CD14-positive monocyte (primary cell): Measurements from ENCODE around the gene PDCD7. TPM values are rescaled to one million over a fixed set of nuclear protein-coding genes. Genes with fewer than 3 reads are reported as not detected.
A peak's percentile ranks its signal among the peaks of the same experiment; 100 is the strongest.

ENCODE experiments used
- DNase-seq, 3 donors: peaks; one replicate each; pipeline ENCODE4 v3.0.0-alpha.2; 2011 to 2022
- H2AFZ ChIP-seq: 2 replicates; pipeline ENCODE4 v1.6.0; 2012; ENCODE audit warnings: mild to moderate bottlenecking, low read depth, low read length, inconsistent platforms; ENCODE audit not compliant: insufficient read depth, poor library complexity, severe bottlenecking
- H3K27ac ChIP-seq, 2 donors: 1 replicate in 1 of 2; 2 replicates in 1 of 2; pipeline ENCODE4 v1.5.1; 2012 to 2013; ENCODE audit warnings: low read length in 2 of 2, control low read depth in 1 of 2, inconsistent platforms in 1 of 2, low read depth in 1 of 2, mild to moderate bottlenecking in 1 of 2
- H3K27me3 ChIP-seq, 2 donors: one replicate each; pipeline versions ENCODE4 v1.6.0 to v1.6.1; 2011 to 2013; ENCODE audit warnings: low read length in 2 of 2; ENCODE audit not compliant: control insufficient read depth in 2 of 2, insufficient read depth in 2 of 2
- H3K36me3 ChIP-seq, 2 donors: replicated peaks in 1 of 2; 1 replicate in 1 of 2; 2 replicates in 1 of 2; pipeline versions ENCODE4 v1.5.1 to v1.6.1; 2012 to 2013; ENCODE audit warnings: low read length in 2 of 2, control low read depth in 1 of 2, inconsistent platforms in 1 of 2, mild to moderate bottlenecking in 1 of 2; ENCODE audit not compliant: insufficient read depth in 2 of 2, control insufficient read depth in 1 of 2
- H3K4me1 ChIP-seq, 2 donors: 1 replicate in 1 of 2; 2 replicates in 1 of 2; pipeline versions ENCODE4 v1.5.1 to v1.6.1; 2012 to 2013; ENCODE audit warnings: low read length in 2 of 2, control low read depth in 1 of 2, inconsistent platforms in 1 of 2, mild to moderate bottlenecking in 1 of 2, moderate library complexity in 1 of 2; ENCODE audit not compliant: insufficient read depth in 2 of 2, control insufficient read depth in 1 of 2
- H3K4me2 ChIP-seq: replicated peaks from 2 replicates; pipeline ENCODE3; 2012; ENCODE audit warnings: low read length, moderate library complexity, mild to moderate bottlenecking; ENCODE audit not compliant: poor library complexity, severe bottlenecking; ENCODE audit errors: extremely low read depth
- H3K4me3 ChIP-seq, 3 experiments: fragments of 200-600 bp in 1 of 3; sonication (generic) in 1 of 3; replicated peaks in 1 of 3; 1 replicate in 2 of 3; 2 replicates in 1 of 3; pipeline ENCODE4 v1.5.1; 2011 to 2013; ENCODE audit warnings: low read length in 3 of 3, mild to moderate bottlenecking in 3 of 3, control low read depth in 2 of 3, low read depth in 2 of 3, inconsistent platforms in 1 of 3, moderate library complexity in 1 of 3
- H3K79me2 ChIP-seq: 2 replicates; pipeline ENCODE4 v1.6.0; 2012; ENCODE audit warnings: mild to moderate bottlenecking, control low read depth, inconsistent platforms, low read length, moderate library complexity; ENCODE audit not compliant: insufficient read depth
- H3K9ac ChIP-seq: 2 replicates; pipeline ENCODE4 v1.6.0; 2017; ENCODE audit warnings: low read length, mild to moderate bottlenecking; ENCODE audit not compliant: insufficient read depth, poor library complexity, severe bottlenecking
- H3K9me3 ChIP-seq, 2 donors: replicated peaks in 1 of 2; 1 replicate in 1 of 2; 2 replicates in 1 of 2; pipeline versions ENCODE4 v1.5.1 to v1.6.1; 2012 to 2013; ENCODE audit warnings: low read length in 2 of 2, control low read depth in 1 of 2; ENCODE audit not compliant: control insufficient read depth in 1 of 2, insufficient read depth in 1 of 2
- H4K20me1 ChIP-seq: 2 replicates; pipeline ENCODE4 v1.6.0; 2012; ENCODE audit warnings: mild to moderate bottlenecking, low read length, control low read depth, moderate library complexity; ENCODE audit not compliant: insufficient read depth
- H3K27ac Mint-ChIP-seq, 7 donors: one replicate each; pipeline ENCODE4 v1.8.0; 2020; ENCODE audit warnings: mild to moderate bottlenecking in 7 of 7, mixed read lengths in 7 of 7, moderate library complexity in 6 of 7, inconsistent platforms in 2 of 7
- H3K27me3 Mint-ChIP-seq, 3 donors: one replicate each; pipeline ENCODE4 v1.8.0; 2021 to 2022; ENCODE audit warnings: low read depth in 3 of 3, mild to moderate bottlenecking in 3 of 3, mixed read lengths in 3 of 3, moderate library complexity in 3 of 3, inconsistent platforms in 1 of 3
- H3K36me3 Mint-ChIP-seq, 2 donors: one replicate each; pipeline ENCODE4 v1.8.0; 2020; ENCODE audit warnings: mixed read lengths in 2 of 2, inconsistent platforms in 1 of 2, mild to moderate bottlenecking in 1 of 2
- H3K4me1 Mint-ChIP-seq: one replicate; pipeline ENCODE4 v1.8.0; 2020; ENCODE audit warnings: mild to moderate bottlenecking, mixed read lengths
- H3K4me3 Mint-ChIP-seq, 2 donors: one replicate each; pipeline ENCODE4 v1.8.0; 2020; ENCODE audit warnings: mild to moderate bottlenecking in 2 of 2, mixed read lengths in 2 of 2, moderate library complexity in 1 of 2
- H3K9me3 Mint-ChIP-seq, 7 donors: one replicate each; pipeline ENCODE4 v1.8.0; 2020 to 2022; ENCODE audit warnings: mixed read lengths in 7 of 7, mild to moderate bottlenecking in 6 of 7, moderate library complexity in 6 of 7, inconsistent platforms in 2 of 7
- CTCF ChIP-seq: fragments of 200-600 bp; IDR thresholded peaks from one replicate; pipeline ENCODE4 v1.8.0; 2022; ENCODE audit warnings: antibody characterized with exemption, mild to moderate bottlenecking
- WGBS: methylation state at CpG from one replicate; pipeline ENCODE4 v1.1.5; 2013; ENCODE audit warnings: missing lambda C conversion rate; ENCODE audit not compliant: insufficient coverage; 5-methylcytosine and 5-hydroxymethylcytosine counted together
- intact Hi-C, 2 donors: fragments of 100-400 bp; cut with micrococcal nuclease; formaldehyde crosslinking; loops; one replicate each; pipeline versions ENCODE4 v1.15.0 to v1.15.1; 2023
- polyA plus RNA-seq, 3 donors: library from polyadenylated mRNA; depleted of rRNA in 1 of 3; unstranded in 2 of 3; stranded (reverse) in 1 of 3; fragments of 300-500 nt in 2 of 3; fragments of >200 nt in 1 of 3; fragmentation: Illumina TruSeq in 2 of 3; gene quantifications; 1 replicate in 2 of 3; 2 replicates in 1 of 3; pipeline ENCODE4 v1.2.3, GENCODE V29; 2012 to 2021

PDCD7 gene
- polyA plus RNA-seq, 3 donors, result 3.1 to 6.9 (median 4.7) TPM

- peaks cover 10 to 17% of the 10 kb centered on the region in 2 donors for H3K4me1 ChIP-seq
- peaks cover 32% of the 10 kb centered on the region for H3K79me2 ChIP-seq
- H3K9ac ChIP-seq, result peak overlapping the region; percentile 85
- DNase-seq, result peak; percentile 21 to 35 (median 24)
- no peaks in the 10 kb centered on the region for H3K27me3 ChIP-seq
- under 1% methylated on average over 89 of the region's 93 CpGs for WGBS
- H3K27ac Mint-ChIP-seq, result peak overlapping the region in 6 of 7 donors; percentile 46 to 89 (median 70)
- peak overlapping the region; percentile 93 for H3K4me2 ChIP-seq
- peaks cover 0 to 1% (median 0%) of the 10 kb centered on the region in 3 donors for H3K27me3 Mint-ChIP-seq
- peaks cover 4 to 14% (median 8%) of the 10 kb centered on the region in 7 donors for H3K9me3 Mint-ChIP-seq
- peaks cover 15 to 17% of the 10 kb centered on the region in 2 donors for H3K36me3 ChIP-seq
- H2AFZ ChIP-seq, result peak overlapping the region; percentile 96
- H3K4me3 Mint-ChIP-seq, result peak overlapping the region; percentile 86 to 92
- peaks cover 22% of the 10 kb centered on the region for H4K20me1 ChIP-seq
- intact Hi-C loops, result no loop called here
- H3K36me3 Mint-ChIP-seq, result peaks cover 22 to 23% of the 10 kb centered on the region in 2 donors
- peaks cover 0 to 4% of the 10 kb centered on the region in 2 donors for H3K9me3 ChIP-seq
- H3K4me3 ChIP-seq, result peak overlapping the region; percentile 49 to 85 (median 67)
- no peak for TF ChIP-seq CTCF
- peaks cover 24% of the 10 kb centered on the region for H3K4me1 Mint-ChIP-seq
- H3K27ac ChIP-seq, result peak overlapping the region in 1 of 2 donors; percentile 84
These were observed 595 bp downstream of the PDCD7 start for GRCh38 chr15:65132878-65133547.

- Histone ChIP-seq H3K9me3 (no peaks in the 10 kb centered on the region), H3K9ac (no peak overlapping the region), H3K36me3 (peaks cover 32 to 38% of the 10 kb centered on the region in 2 donors), H3K27ac (no peak overlapping the region), H2AFZ (no peak overlapping the region), H3K27me3 (no peaks in the 10 kb centered on the region), H3K4me1 (peaks cover 10 to 17% of the 10 kb centered on the region in 2 donors), H3K79me2 (peaks cover 36% of the 10 kb centered on the region), H3K4me2 (no peak overlapping the region), H3K4me3 (no peak overlapping the region), H4K20me1 (peaks cover 22% of the 10 kb centered on the region)
- no peaks in the 10 kb centered on the region for H3K9me3 Mint-ChIP-seq
- no peak overlapping the region for H3K4me3 Mint-ChIP-seq
- intact Hi-C loops, result no loop called here
- no peak for DNase-seq
- WGBS, result no CpG with 5 or more reads among the region's 5 CpGs
- peaks cover 24% of the 10 kb centered on the region for H3K4me1 Mint-ChIP-seq
- peaks cover 0 to 1% (median 0%) of the 10 kb centered on the region in 3 donors for H3K27me3 Mint-ChIP-seq
- H3K27ac Mint-ChIP-seq, result peak overlapping the region in 1 of 7 donors; percentile 6
- H3K36me3 Mint-ChIP-seq, result peaks cover 36 to 40% of the 10 kb centered on the region in 2 donors
- TF ChIP-seq CTCF, result no peak
These were observed 2.7 kb downstream of the PDCD7 start for GRCh38 chr15:65130941-65131340.
